H1 (cell line): ENCODE data around the gene MUC4. TPM values are rescaled to one million over a fixed set of nuclear protein-coding genes. Genes with fewer than 3 reads are reported as not detected.

Experiments
- EP300 ChIP-seq, 2 experiments: IDR thresholded peaks; 1 replicate in 1 of 2; 2 replicates in 1 of 2; pipeline ENCODE4 v1.6.1; 2011 to 2012; ENCODE audit warnings: low read depth in 2 of 2, low read length in 2 of 2, mild to moderate bottlenecking in 2 of 2, borderline replicate concordance in 1 of 2, inconsistent platforms in 1 of 2, moderate library complexity in 1 of 2
- HDAC2 ChIP-seq, 2 experiments: fragments of 300-600 bp in 1 of 2; sonication (generic) in 1 of 2; IDR thresholded peaks; 2 replicates each; pipeline ENCODE4 v1.6.1; 2011 to 2012; ENCODE audit warnings: low read depth in 2 of 2, low read length in 2 of 2, mild to moderate bottlenecking in 2 of 2, moderate library complexity in 2 of 2, borderline replicate concordance in 1 of 2, inconsistent platforms in 1 of 2
- MAFK ChIP-seq: IDR thresholded peaks from 2 replicates; pipeline ENCODE4 v1.6.1; 2012; ENCODE audit warnings: low read depth, mild to moderate bottlenecking, improper control_type of control experiment, low read length
- RAD21 ChIP-seq, 2 experiments: IDR thresholded peaks in 1 of 2; conservative IDR thresholded peaks in 1 of 2; 2 replicates each; pipeline ENCODE4 v1.6.1; 2011; ENCODE audit warnings: low read depth in 2 of 2, low read length in 2 of 2, improper control_type of control experiment in 1 of 2, inconsistent platforms in 1 of 2, mild to moderate bottlenecking in 1 of 2, moderate library complexity in 1 of 2
- SIN3A ChIP-seq, 2 experiments: IDR thresholded peaks in 1 of 2; conservative IDR thresholded peaks in 1 of 2; 2 replicates each; pipeline ENCODE4 v1.6.1; 2011 to 2012; ENCODE audit warnings: low read length in 2 of 2, improper control_type of control experiment in 1 of 2, low read depth in 1 of 2, mild to moderate bottlenecking in 1 of 2
- SIX5 ChIP-seq: IDR thresholded peaks from 2 replicates; pipeline ENCODE4 v1.6.1; 2011; ENCODE audit warnings: mild to moderate bottlenecking, low read depth, low read length
- SP2 ChIP-seq: IDR thresholded peaks from 2 replicates; pipeline ENCODE4 v1.6.1; 2012; ENCODE audit warnings: mild to moderate bottlenecking, low read length, inconsistent platforms
- TEAD4 ChIP-seq: IDR thresholded peaks from 2 replicates; pipeline ENCODE4 v1.6.1; 2012; ENCODE audit warnings: low read depth, low read length, inconsistent platforms, mixed read lengths
- polyA plus RNA-seq, 7 experiments: library from polyadenylated mRNA; depleted of rRNA in 3 of 7; stranded (reverse) in 5 of 7; unstranded in 2 of 7; fragments of >200 nt in 5 of 7; fragments of 200-250 nt in 2 of 7; gene quantifications; 1 replicate in 5 of 7; 2 replicates in 1 of 7; 4 replicates in 1 of 7; pipeline versions ENCODE4 v1.2.1 to v1.2.3, GENCODE V29; 2011 to 2013; ENCODE audit warnings: missing spikeins in 2 of 7, mixed read lengths in 2 of 7
- total RNA-seq: library from RNA; stranded (reverse); fragmentation: NEBNext Ultra II Directional; extraction: Animal tissue kit (Norgen Biotek cat#: 25700); gene quantifications from 2 replicates; pipeline ENCODE4 v1.2.1, GENCODE V29; 2021
- TF ChIP-seq, protein P1 (sequence below): fragments of 300-600 bp; sonication (generic); IDR thresholded peaks from 2 replicates; pipeline ENCODE4 v1.7.1; 2012; ENCODE audit warnings: low read length, moderate library complexity, mild to moderate bottlenecking, inconsistent platforms; ENCODE audit not compliant: insufficient replicate concordance

The MUC4 gene
- total and polyA plus RNA-seq, 2 of the 8 experiments (the other 6 are each of a cell fraction or from before 2014, with no cell fraction given): 0.89 to 2.0 TPM

DNA sequence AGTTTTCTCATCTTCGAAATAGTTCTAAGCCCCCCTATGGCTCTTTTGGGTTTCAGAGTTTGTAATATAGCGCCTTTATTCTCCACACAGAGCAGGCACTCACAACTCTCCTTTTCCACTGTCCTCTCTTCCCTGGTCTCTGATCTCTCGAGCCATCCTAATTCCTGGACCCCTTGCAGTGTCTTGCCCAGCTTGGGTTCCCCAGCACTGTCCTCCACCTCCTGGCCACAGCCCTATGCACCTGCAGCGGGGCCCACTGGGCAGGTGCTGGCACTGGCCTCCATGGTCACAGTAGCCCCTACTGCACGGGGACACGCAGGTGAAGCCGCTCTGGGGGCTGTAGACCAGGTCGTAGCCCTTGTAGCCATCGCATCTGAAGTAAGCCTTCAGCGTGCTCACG lies 63.1 kb downstream of the MUC4 start (continued):
- TF ChIP-seq, protein P1, sequence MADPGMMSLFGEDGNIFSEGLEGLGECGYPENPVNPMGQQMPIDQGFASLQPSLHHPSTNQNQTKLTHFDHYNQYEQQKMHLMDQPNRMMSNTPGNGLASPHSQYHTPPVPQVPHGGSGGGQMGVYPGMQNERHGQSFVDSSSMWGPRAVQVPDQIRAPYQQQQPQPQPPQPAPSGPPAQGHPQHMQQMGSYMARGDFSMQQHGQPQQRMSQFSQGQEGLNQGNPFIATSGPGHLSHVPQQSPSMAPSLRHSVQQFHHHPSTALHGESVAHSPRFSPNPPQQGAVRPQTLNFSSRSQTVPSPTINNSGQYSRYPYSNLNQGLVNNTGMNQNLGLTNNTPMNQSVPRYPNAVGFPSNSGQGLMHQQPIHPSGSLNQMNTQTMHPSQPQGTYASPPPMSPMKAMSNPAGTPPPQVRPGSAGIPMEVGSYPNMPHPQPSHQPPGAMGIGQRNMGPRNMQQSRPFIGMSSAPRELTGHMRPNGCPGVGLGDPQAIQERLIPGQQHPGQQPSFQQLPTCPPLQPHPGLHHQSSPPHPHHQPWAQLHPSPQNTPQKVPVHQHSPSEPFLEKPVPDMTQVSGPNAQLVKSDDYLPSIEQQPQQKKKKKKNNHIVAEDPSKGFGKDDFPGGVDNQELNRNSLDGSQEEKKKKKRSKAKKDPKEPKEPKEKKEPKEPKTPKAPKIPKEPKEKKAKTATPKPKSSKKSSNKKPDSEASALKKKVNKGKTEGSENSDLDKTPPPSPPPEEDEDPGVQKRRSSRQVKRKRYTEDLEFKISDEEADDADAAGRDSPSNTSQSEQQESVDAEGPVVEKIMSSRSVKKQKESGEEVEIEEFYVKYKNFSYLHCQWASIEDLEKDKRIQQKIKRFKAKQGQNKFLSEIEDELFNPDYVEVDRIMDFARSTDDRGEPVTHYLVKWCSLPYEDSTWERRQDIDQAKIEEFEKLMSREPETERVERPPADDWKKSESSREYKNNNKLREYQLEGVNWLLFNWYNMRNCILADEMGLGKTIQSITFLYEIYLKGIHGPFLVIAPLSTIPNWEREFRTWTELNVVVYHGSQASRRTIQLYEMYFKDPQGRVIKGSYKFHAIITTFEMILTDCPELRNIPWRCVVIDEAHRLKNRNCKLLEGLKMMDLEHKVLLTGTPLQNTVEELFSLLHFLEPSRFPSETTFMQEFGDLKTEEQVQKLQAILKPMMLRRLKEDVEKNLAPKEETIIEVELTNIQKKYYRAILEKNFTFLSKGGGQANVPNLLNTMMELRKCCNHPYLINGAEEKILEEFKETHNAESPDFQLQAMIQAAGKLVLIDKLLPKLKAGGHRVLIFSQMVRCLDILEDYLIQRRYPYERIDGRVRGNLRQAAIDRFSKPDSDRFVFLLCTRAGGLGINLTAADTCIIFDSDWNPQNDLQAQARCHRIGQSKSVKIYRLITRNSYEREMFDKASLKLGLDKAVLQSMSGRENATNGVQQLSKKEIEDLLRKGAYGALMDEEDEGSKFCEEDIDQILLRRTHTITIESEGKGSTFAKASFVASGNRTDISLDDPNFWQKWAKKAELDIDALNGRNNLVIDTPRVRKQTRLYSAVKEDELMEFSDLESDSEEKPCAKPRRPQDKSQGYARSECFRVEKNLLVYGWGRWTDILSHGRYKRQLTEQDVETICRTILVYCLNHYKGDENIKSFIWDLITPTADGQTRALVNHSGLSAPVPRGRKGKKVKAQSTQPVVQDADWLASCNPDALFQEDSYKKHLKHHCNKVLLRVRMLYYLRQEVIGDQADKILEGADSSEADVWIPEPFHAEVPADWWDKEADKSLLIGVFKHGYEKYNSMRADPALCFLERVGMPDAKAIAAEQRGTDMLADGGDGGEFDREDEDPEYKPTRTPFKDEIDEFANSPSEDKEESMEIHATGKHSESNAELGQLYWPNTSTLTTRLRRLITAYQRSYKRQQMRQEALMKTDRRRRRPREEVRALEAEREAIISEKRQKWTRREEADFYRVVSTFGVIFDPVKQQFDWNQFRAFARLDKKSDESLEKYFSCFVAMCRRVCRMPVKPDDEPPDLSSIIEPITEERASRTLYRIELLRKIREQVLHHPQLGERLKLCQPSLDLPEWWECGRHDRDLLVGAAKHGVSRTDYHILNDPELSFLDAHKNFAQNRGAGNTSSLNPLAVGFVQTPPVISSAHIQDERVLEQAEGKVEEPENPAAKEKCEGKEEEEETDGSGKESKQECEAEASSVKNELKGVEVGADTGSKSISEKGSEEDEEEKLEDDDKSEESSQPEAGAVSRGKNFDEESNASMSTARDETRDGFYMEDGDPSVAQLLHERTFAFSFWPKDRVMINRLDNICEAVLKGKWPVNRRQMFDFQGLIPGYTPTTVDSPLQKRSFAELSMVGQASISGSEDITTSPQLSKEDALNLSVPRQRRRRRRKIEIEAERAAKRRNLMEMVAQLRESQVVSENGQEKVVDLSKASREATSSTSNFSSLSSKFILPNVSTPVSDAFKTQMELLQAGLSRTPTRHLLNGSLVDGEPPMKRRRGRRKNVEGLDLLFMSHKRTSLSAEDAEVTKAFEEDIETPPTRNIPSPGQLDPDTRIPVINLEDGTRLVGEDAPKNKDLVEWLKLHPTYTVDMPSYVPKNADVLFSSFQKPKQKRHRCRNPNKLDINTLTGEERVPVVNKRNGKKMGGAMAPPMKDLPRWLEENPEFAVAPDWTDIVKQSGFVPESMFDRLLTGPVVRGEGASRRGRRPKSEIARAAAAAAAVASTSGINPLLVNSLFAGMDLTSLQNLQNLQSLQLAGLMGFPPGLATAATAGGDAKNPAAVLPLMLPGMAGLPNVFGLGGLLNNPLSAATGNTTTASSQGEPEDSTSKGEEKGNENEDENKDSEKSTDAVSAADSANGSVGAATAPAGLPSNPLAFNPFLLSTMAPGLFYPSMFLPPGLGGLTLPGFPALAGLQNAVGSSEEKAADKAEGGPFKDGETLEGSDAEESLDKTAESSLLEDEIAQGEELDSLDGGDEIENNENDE: no peak
- TF ChIP-seq MAFK (no peak), TEAD4 (no peak), RAD21 (IDR thresholded peaks at IDR 0.05 in 1 of 2, conservative IDR thresholded peaks at IDR 0.05 in 1 of 2; ENCODE audit: low read depth in 2 of 2, low read length in 2 of 2) (no peak), SIX5 (no peak), SP2 (no peak), EP300 (IDR thresholded peaks at IDR 0.05; ENCODE audit: borderline replicate concordance in 1 of 2, low read depth in 2 of 2, low read length in 2 of 2) (no peak), HDAC2 (IDR thresholded peaks at IDR 0.05; ENCODE audit: borderline replicate concordance in 1 of 2, low read depth in 2 of 2, low read length in 2 of 2) (no peak), SIN3A (conservative IDR thresholded peaks at IDR 0.05 in 1 of 2, IDR thresholded peaks at IDR 0.05 in 1 of 2; ENCODE audit: low read depth in 1 of 2, low read length in 2 of 2) (no peak)
